Measurements from ENCODE around the gene CEP55.

The CEP55 gene

GRCh38 chr10:93451244-93451947 lies 45.0 kb upstream of the CEP55 start:
- Histone ChIP-seq H3K79me2 (ENCODE audit: insufficient read depth, low read length) (no peaks in the 10 kb centered on the region), H3K4me2 (ENCODE audit: low read length) (no peak overlapping the region), H3K9ac (ENCODE audit: low read length) (no peak overlapping the region), H4K20me1 (ENCODE audit: insufficient read depth, low read length) (no peaks in the 10 kb centered on the region), H3K4me1 (ENCODE audit: insufficient read depth, low read length, severe bottlenecking) (no peaks in the 10 kb centered on the region), H2AFZ (ENCODE audit: low read length) (no peak overlapping the region), H3K9me2 (ENCODE audit: low read depth, low read length) (no peaks in the 10 kb centered on the region), H3K4me3 (ENCODE audit: low read depth, low read length, poor library complexity, severe bottlenecking) (no peak overlapping the region), H3K27me3 (ENCODE audit: insufficient read depth, low read length) (no peaks in the 10 kb centered on the region), H3K36me3 (ENCODE audit: insufficient read depth, low read length) (no peaks in the 10 kb centered on the region), H3K9me3 (ENCODE audit: low read length) (no peaks in the 10 kb centered on the region), H3F3A (ENCODE audit: insufficient read depth, low read length) (no peaks in the 10 kb centered on the region), H3K27ac (ENCODE audit: low read depth, low read length, poor library complexity, severe bottlenecking) (no peak overlapping the region)
- TF ChIP-seq CTCF (IDR thresholded peaks at IDR 0.05; ENCODE audit: low read length) (no peak), EZH2 (IDR thresholded peaks at IDR 0.05; ENCODE audit: borderline replicate concordance, low read length) (no peak)

- Histone ChIP-seq H3K27ac (ENCODE audit: low read depth, low read length, poor library complexity, severe bottlenecking) (no peak overlapping the region), H3K9me2 (ENCODE audit: low read depth, low read length) (no peaks in the 10 kb centered on the region), H3K4me2 (ENCODE audit: low read length) (no peak overlapping the region), H3F3A (ENCODE audit: insufficient read depth, low read length) (no peaks in the 10 kb centered on the region), H3K4me1 (ENCODE audit: insufficient read depth, low read length, severe bottlenecking) (no peaks in the 10 kb centered on the region), H2AFZ (ENCODE audit: low read length) (no peak overlapping the region), H3K36me3 (ENCODE audit: insufficient read depth, low read length) (no peaks in the 10 kb centered on the region), H3K9me3 (ENCODE audit: low read length) (no peaks in the 10 kb centered on the region), H3K4me3 (ENCODE audit: low read depth, low read length, poor library complexity, severe bottlenecking) (no peak overlapping the region), H3K9ac (ENCODE audit: low read length) (no peak overlapping the region), H3K79me2 (ENCODE audit: insufficient read depth, low read length) (no peaks in the 10 kb centered on the region), H4K20me1 (ENCODE audit: insufficient read depth, low read length) (no peaks in the 10 kb centered on the region), H3K27me3 (ENCODE audit: insufficient read depth, low read length) (no peaks in the 10 kb centered on the region)
- no peak for TF ChIP-seq EZH2 (IDR thresholded peaks at IDR 0.05; ENCODE audit: borderline replicate concordance, low read length)
- TF ChIP-seq CTCF (IDR thresholded peaks at IDR 0.05; ENCODE audit: low read length) = no peak
These were observed 44.3 kb upstream of the CEP55 start for GRCh38 chr10:93452143-93452542.

GRCh38 chr10:93454146-93454545 lies 42.3 kb upstream of the CEP55 start:
- Histone ChIP-seq H3K4me1 (ENCODE audit: insufficient read depth, low read length, severe bottlenecking) (no peaks in the 10 kb centered on the region), H3K36me3 (ENCODE audit: insufficient read depth, low read length) (no peaks in the 10 kb centered on the region), H3K4me2 (ENCODE audit: low read length) (no peak overlapping the region), H3K9ac (ENCODE audit: low read length) (no peak overlapping the region), H3K27me3 (ENCODE audit: insufficient read depth, low read length) (no peaks in the 10 kb centered on the region), H2AFZ (ENCODE audit: low read length) (no peak overlapping the region), H4K20me1 (ENCODE audit: insufficient read depth, low read length) (no peaks in the 10 kb centered on the region), H3K9me3 (ENCODE audit: low read length) (no peaks in the 10 kb centered on the region), H3K79me2 (ENCODE audit: insufficient read depth, low read length) (no peaks in the 10 kb centered on the region), H3F3A (ENCODE audit: insufficient read depth, low read length) (no peaks in the 10 kb centered on the region), H3K9me2 (ENCODE audit: low read depth, low read length) (no peaks in the 10 kb centered on the region), H3K27ac (ENCODE audit: low read depth, low read length, poor library complexity, severe bottlenecking) (no peak overlapping the region), H3K4me3 (ENCODE audit: low read depth, low read length, poor library complexity, severe bottlenecking) (no peak overlapping the region)
- no peak for TF ChIP-seq CTCF (IDR thresholded peaks at IDR 0.05; ENCODE audit: low read length)
- TF ChIP-seq EZH2 (IDR thresholded peaks at IDR 0.05; ENCODE audit: borderline replicate concordance, low read length) = no peak

All from OCI-LY1 (cell line).